Activated naive CD8-positive, alpha-beta T cell treated with anti-CD3 and anti-CD28 coated beads, Interleukin-2, amount 10 ng/mL, durations not matched to agents 7 days and 5 days (primary cell): ENCODE results near the gene TNIP1. TPM values are rescaled to one million over a fixed set of nuclear protein-coding genes. Genes with fewer than 3 reads are reported as not detected.

ENCODE experiments used
- ATAC-seq: fragments of 150-1000 bp; cut with Tn5 transposase; one replicate; pipeline ENCODE4 v1.10.0; 2021; ENCODE audit warnings: low read depth, moderate library complexity
- POLR2A ChIA-PET: fragments of 350-600 bp; sonication (Branson Sonifier 250); formaldehyde crosslinking; loops from one replicate; lab custom pipeline; 2021; ENCODE audit warnings: antibody characterized with exemption; lab: Charles Lee
- DNase-seq: peaks from one replicate; pipeline ENCODE4 v3.0.0; 2021
- H3K27ac Mint-ChIP-seq: one replicate; pipeline ENCODE4 v1.8.0; 2022; ENCODE audit warnings: mild to moderate bottlenecking, mixed read lengths
- H3K27me3 Mint-ChIP-seq: one replicate; pipeline ENCODE4 v1.8.0; 2022; ENCODE audit warnings: mild to moderate bottlenecking, moderate library complexity, mixed read lengths
- H3K36me3 Mint-ChIP-seq: one replicate; pipeline ENCODE4 v1.8.0; 2021; ENCODE audit warnings: mild to moderate bottlenecking, mixed read lengths
- H3K4me1 Mint-ChIP-seq: one replicate; pipeline ENCODE4 v1.8.0; 2021; ENCODE audit warnings: mixed read lengths
- H3K4me3 Mint-ChIP-seq: one replicate; pipeline ENCODE4 v1.8.0; 2022; ENCODE audit warnings: mild to moderate bottlenecking, moderate library complexity, mixed read lengths
- H3K9me3 Mint-ChIP-seq: one replicate; pipeline ENCODE4 v1.8.0; 2021; ENCODE audit warnings: mixed read lengths
- total RNA-seq, 2 experiments: library from RNA; stranded (reverse); gene quantifications; one replicate each; pipeline ENCODE4 v1.2.3, GENCODE V29; 2021

Gene TNIP1, protein sequence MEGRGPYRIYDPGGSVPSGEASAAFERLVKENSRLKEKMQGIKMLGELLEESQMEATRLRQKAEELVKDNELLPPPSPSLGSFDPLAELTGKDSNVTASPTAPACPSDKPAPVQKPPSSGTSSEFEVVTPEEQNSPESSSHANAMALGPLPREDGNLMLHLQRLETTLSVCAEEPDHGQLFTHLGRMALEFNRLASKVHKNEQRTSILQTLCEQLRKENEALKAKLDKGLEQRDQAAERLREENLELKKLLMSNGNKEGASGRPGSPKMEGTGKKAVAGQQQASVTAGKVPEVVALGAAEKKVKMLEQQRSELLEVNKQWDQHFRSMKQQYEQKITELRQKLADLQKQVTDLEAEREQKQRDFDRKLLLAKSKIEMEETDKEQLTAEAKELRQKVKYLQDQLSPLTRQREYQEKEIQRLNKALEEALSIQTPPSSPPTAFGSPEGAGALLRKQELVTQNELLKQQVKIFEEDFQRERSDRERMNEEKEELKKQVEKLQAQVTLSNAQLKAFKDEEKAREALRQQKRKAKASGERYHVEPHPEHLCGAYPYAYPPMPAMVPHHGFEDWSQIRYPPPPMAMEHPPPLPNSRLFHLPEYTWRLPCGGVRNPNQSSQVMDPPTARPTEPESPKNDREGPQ
- total RNA-seq: 100 to 1,000 TPM; 172 to 176 TPM

DNA sequence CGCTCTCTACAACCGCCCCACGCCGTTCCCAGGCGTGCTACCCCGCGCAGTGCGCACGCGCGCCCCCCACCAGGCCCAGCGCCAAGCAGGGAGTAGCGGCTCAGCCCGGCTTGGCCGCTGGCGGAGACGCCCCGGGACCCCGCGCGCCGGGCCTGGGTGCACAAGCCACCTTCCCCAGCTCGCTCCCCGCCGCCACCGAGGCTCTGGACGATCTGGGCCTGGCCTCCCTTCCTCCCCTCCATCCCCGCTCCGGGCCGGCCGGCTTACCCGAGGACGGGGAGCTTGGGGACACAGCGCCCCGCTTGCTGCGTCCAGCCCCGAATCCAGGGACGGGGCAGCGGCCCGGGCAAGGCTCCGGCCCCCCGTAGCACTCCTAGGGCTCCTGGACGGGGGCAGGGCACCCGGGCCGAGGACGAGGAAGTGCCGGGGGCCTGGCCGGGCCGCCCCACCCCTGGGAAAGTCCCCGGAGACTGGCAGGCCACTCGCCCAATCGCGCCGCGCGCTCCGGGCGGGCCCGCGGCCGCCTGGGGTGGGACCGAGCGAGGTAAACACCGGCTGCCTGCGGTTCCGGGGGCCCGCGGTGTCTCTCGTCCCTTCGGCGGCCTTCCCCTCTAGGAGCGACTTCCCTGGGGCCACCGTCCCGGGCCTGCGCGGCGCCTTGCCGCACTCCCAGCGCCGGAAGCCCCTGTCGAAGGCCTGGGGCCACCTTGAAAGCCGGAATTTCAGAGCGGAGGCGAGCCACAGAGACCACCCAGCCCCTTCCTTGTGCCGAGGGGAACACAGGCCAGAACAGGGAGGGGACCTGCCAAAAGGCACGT, at the start of gene TNIP1:
Gene TNIP1 (minus strand): TSS at position 422 of the 818 bp plus-strand sequence. CDS start 15,939 bp downstream, outside the sequence.
- H3K36me3 Mint-ChIP-seq: peaks cover 24% of the 10 kb centered on the region
- H3K27ac Mint-ChIP-seq: peak within 1 kb of the TSS; percentile 72
- H3K4me3 Mint-ChIP-seq: peak within 1 kb of the TSS; percentile 92
- H3K27me3 Mint-ChIP-seq: no peaks in the 10 kb centered on the region
- peak; percentile 89 for ATAC-seq
- peaks cover 65% of the 10 kb centered on the region for H3K4me1 Mint-ChIP-seq
- H3K9me3 Mint-ChIP-seq: no peaks in the 10 kb centered on the region
- DNase-seq: peak; percentile 98
- POLR2A ChIA-PET: interaction anchor here (0.7 to 3.3 kb wide), 4 partner anchors 9 to 77 kb away, joined by 3 to 11 read pairs (median 6); partner anchors contain the start of gene ANXA6

DNA sequence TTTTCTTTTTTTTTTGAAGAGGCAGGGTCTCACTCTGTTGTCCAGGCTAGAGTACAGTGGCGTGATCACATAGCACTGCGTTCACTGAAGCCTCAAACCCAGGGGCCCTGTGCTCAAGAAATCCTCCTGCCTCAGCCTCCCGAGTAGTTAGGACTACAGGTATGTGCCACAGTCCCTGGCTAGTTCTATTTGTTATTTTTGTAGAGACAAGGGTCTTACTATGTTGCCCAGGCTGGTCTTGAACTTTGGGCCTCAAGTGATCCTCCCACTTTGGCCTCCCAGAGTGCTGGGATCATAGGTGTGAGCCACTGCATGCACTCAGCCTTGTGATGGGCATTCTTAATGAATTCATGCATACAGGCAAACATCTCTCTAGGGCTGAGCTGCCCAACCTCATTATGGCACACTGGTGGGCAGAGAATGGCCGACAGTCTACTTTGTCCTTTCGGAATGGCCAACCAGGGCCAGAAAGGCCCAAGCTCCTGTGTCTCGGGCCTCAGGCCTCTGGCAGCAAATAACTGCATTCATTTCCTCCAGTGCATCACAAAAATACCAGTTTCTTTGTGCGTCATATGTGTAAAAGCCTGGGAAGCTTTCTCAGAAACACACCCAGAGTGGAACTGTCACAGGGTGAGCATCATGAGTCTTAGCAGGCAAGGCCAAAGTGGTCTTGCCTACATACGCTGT, 49.5 kb upstream of the TNIP1 start:
- POLR2A ChIA-PET: interaction anchor here (1.0 to 3.8 kb wide), 5 partner anchors 11 to 35 kb away, joined by 3 to 15 read pairs (median 6); no protein-coding TSS in a partner anchor
- DNase-seq: no peak
- Mint-ChIP-seq H3K4me1 (peaks cover 50% of the 10 kb centered on the region), H3K36me3 (peaks cover 50% of the 10 kb centered on the region), H3K9me3 (no peaks in the 10 kb centered on the region), H3K4me3 (no peak overlapping the region), H3K27ac (no peak overlapping the region), H3K27me3 (no peaks in the 10 kb centered on the region)
- no peak for ATAC-seq

DNA sequence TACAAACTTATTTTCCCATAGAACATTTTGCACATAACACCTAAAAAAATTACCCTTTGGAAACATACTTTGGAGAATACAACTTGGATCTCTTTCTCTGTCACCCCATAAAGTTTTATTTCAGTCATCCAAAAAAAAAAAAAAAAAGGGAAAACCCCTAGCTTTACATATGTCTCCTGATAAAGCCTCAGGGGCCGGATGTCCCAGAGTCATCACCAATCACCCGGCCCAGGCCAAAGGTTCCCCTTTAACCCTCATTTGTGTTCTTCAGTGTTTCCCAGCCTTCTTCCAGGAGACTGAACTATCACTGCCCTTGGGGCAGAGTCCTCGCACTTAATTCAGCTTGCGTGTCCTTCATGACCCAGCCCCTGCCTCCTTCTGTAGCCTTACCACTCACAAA, 48.0 kb upstream of the TNIP1 start:
- Mint-ChIP-seq H3K27ac (peak overlapping the region; percentile 36), H3K36me3 (peaks cover 51% of the 10 kb centered on the region), H3K4me1 (peaks cover 62% of the 10 kb centered on the region), H3K9me3 (no peaks in the 10 kb centered on the region), H3K27me3 (no peaks in the 10 kb centered on the region), H3K4me3 (no peak overlapping the region)
- ATAC-seq: no peak
- POLR2A ChIA-PET: interaction anchor here (0.8 to 3.8 kb wide), 5 partner anchors 13 to 124 kb away, joined by 3 to 15 read pairs (median 3); partner anchors contain the start of gene GM2A
- DNase-seq: no peak

DNA sequence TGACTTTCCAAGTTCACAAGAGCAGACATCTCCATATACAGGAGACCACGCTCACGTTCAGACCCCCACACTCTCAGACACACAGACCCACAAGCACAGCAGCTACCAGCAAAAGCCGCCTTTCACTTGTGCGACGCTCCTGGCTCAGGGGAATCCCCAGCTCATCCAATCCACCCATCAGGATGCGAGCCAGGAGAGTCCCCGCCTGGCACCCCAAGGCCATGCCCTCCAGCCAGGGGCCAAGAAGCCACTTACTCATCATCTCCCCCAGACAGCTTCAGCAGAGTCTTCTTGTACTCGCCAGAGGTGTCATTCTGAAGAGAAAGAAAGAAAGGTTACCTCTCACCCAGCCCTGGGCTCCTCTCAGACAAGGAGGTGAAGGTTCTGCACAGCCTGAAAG, 47.1 kb upstream of the TNIP1 start:
- H3K27me3 Mint-ChIP-seq: no peaks in the 10 kb centered on the region
- H3K27ac Mint-ChIP-seq: peak overlapping the region; percentile 65
- DNase-seq: no peak
- no peak for ATAC-seq
- H3K4me1 Mint-ChIP-seq: peaks cover 55% of the 10 kb centered on the region
- POLR2A ChIA-PET: interaction anchor here (1.3 kb wide), 1 partner anchor 76 kb away, joined by 3 read pairs; no protein-coding TSS in a partner anchor
- H3K9me3 Mint-ChIP-seq: no peaks in the 10 kb centered on the region
- H3K36me3 Mint-ChIP-seq: peaks cover 47% of the 10 kb centered on the region
- H3K4me3 Mint-ChIP-seq: no peak overlapping the region

DNA sequence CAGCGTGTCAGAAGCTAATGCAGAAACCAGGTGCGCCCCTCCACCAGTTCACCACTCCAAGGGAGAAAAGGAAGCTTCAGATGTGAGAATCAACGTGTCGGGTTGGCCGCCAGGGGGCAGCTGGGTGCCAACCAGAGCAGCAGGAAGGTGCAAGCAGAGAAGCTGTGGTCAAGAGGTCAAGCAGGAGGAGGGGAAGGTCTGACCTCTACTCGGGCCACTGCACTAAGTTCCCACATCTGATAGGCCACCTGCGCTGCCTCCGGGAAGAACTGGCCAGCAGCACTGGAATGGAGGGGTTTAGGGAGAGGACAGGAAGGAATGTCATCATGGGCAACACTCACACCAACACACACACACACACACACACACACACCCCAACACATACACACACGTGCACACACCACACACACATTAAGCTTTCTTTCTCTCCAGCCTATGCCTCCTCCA, 45.4 kb upstream of the TNIP1 start:
- H3K4me1 Mint-ChIP-seq: peaks cover 41% of the 10 kb centered on the region
- H3K27me3 Mint-ChIP-seq: no peaks in the 10 kb centered on the region
- peak overlapping the region; percentile 92 for H3K27ac Mint-ChIP-seq
- peaks cover 44% of the 10 kb centered on the region for H3K36me3 Mint-ChIP-seq
- H3K9me3 Mint-ChIP-seq: no peaks in the 10 kb centered on the region
- peak; percentile 57 for ATAC-seq
- H3K4me3 Mint-ChIP-seq: peak overlapping the region; percentile 30
- POLR2A ChIA-PET: interaction anchor here (0.6 to 1.9 kb wide), 14 partner anchors 13 to 98 kb away, joined by 3 to 16 read pairs (median 4); partner anchors contain the start of genes ANXA6 and CCDC69
- peak; percentile 76 for DNase-seq

DNA sequence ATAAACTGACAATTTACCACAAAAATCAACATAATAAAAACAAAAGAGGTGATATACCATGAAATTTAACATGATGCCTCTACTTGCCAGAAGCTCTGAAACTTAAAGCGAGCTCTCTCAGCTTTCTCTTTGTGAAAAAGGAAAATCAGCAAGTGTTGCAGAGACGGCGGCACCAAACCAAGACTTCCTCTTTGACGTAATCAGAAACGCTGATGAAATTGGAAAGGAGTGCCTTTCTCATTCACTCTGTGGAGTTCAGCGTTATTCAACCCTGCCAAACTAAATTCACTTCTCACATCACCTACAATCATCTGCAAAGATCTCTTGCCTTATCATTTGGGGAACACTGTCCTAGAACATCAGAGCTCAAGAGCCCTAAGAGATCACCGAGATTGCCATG, 44.6 kb upstream of the TNIP1 start:
- no peaks in the 10 kb centered on the region for H3K27me3 Mint-ChIP-seq
- H3K27ac Mint-ChIP-seq: peak overlapping the region; percentile 92
- H3K36me3 Mint-ChIP-seq: peaks cover 49% of the 10 kb centered on the region
- H3K9me3 Mint-ChIP-seq: no peaks in the 10 kb centered on the region
- no peak for DNase-seq
- H3K4me3 Mint-ChIP-seq: peak overlapping the region; percentile 67
- peaks cover 39% of the 10 kb centered on the region for H3K4me1 Mint-ChIP-seq
- POLR2A ChIA-PET: interaction anchor here (0.7 to 1.9 kb wide), 20 partner anchors 14 to 731 kb away, joined by 3 to 16 read pairs (median 4); partner anchors contain the start of gene ANXA6
- ATAC-seq: peak; percentile 49

DNA sequence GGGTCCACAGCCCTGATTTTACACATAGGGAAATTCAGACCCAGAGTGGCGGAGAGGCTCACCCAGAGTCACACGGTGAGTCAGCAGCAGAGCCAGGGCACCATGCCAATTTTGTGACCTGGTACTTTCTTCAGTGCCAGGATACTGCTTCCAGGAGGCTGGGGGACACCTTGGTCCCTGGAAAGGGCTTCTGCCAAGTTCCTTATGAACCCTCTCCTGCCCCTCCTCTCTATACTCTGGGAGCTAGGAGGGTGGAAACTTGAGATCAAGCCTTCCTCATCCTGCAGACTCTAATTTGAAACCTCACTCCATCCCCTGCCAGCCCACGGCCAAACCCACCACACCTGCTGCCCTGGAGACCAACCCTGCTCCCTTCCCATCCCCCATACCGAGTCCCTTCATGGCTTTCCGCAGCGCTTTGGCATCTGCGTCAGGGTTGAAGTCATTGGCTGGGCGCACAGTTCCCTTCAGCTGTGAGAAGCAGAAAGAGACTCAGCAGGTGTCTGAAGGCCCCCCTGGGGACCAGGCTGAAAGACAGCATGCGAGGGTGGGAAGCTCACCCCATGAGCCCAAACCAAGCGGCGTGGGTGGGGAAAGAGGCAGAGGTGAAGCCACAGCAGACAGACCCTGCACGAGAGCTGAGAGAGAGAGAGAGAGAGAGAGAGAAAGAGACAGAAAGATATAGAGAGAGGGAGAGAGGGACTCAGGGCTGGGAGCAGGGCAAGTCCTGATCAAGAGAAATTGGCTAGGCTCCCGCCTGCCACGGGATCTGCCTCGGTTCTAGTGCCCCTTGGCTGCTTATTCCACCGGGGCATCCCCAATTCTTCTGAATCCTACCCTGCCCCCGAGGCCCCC, 43.3 kb upstream of the TNIP1 start:
- no peaks in the 10 kb centered on the region for H3K27me3 Mint-ChIP-seq

DNA sequence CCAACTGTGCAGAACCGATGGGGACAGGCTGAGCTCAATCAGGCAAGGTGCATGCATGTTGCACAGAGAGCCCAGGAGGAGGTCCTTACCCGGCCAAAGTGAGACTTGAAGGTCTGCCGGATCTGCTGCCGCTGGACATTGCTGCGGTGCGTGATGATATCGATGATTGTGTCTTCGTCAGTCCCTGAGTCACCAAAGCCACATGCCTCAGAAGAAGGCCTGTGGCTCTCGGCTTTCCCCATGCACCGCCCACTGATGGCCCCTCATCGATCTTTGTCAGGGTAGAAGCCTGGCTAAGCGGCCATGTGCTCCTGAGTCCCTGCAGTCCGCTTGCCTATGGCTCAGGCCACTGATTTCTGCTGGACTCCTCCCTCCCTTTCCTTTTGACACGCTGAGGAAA, 42.0 kb upstream of the TNIP1 start:
- no peak overlapping the region for H3K27ac Mint-ChIP-seq
- DNase-seq (no peak), ATAC-seq (no peak)
- H3K27me3 Mint-ChIP-seq: no peaks in the 10 kb centered on the region
- peaks cover 34% of the 10 kb centered on the region for H3K4me1 Mint-ChIP-seq
- POLR2A ChIA-PET: interaction anchor here (1.3 to 1.7 kb wide), 2 partner anchors 28 to 35 kb away, joined by 3 to 4 read pairs; partner anchors contain the start of gene ANXA6
- no peak overlapping the region for H3K4me3 Mint-ChIP-seq
- no peaks in the 10 kb centered on the region for H3K9me3 Mint-ChIP-seq
- peaks cover 44% of the 10 kb centered on the region for H3K36me3 Mint-ChIP-seq

More for the DNA sequence above, 43.3 kb upstream of the TNIP1 start:
- Mint-ChIP-seq H3K4me3 (peak overlapping the region; percentile 29), H3K4me1 (peaks cover 39% of the 10 kb centered on the region), H3K36me3 (peaks cover 52% of the 10 kb centered on the region), H3K9me3 (no peaks in the 10 kb centered on the region), H3K27ac (peak overlapping the region; percentile 92)
- DNase-seq (no peak), ATAC-seq (peak; percentile 27)
- POLR2A ChIA-PET: interaction anchor here (0.6 to 1.7 kb wide), 3 partner anchors 25 to 110 kb away, joined by 3 to 4 read pairs (median 3); no protein-coding TSS in a partner anchor

DNA sequence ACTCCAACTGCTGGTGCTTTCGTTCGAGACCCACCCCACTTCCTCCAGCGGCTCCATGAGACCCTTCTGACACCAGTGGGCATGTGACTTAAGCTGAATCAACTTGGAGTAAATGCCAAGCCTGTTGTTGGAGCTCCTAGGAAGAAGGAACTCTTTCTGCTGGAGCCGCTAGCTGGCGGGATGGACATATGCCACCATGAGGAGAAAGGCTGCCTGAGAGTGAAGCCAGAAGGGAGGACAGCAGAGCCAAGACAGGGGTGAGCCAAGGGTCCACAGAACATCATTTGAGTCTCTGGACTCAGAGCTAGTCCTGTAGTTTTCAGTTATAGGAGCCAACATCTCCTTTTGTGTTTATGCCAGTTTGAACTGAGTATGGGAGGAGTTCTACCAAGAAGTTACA, 40.8 kb upstream of the TNIP1 start:
- no peak overlapping the region for H3K4me3 Mint-ChIP-seq
- ATAC-seq: no peak
- DNase-seq: no peak
- H3K27me3 Mint-ChIP-seq: no peaks in the 10 kb centered on the region
- H3K4me1 Mint-ChIP-seq: peaks cover 30% of the 10 kb centered on the region
- no peaks in the 10 kb centered on the region for H3K9me3 Mint-ChIP-seq
- POLR2A ChIA-PET: interaction anchor here (1.3 kb wide), 1 partner anchor 36 kb away, joined by 3 read pairs; the partner anchor contains the start of gene ANXA6
- peak overlapping the region; percentile 12 for H3K27ac Mint-ChIP-seq
- H3K36me3 Mint-ChIP-seq: peaks cover 46% of the 10 kb centered on the region

DNA sequence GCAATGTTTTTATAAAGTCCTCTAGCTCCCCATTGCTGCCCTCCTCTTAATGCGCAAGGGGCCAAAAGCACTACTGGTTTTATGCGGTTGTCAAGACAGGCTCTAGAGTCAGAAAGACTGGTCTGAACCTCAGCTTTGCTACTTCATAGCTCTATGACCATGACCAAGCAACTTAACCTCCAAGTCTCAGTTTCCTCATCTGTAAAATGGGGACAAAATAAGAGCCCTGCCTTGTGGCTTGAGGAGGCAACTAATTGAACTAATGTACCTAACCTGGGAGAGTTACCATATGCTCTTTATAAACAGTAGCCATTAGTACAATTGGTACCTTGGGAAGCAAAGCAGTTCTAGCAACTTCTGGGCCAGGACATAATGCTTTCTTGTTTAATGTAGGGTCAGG, 40.3 kb upstream of the TNIP1 start:
- POLR2A ChIA-PET: no interaction called here
- no peaks in the 10 kb centered on the region for H3K27me3 Mint-ChIP-seq
- no peak overlapping the region for H3K4me3 Mint-ChIP-seq
- no peaks in the 10 kb centered on the region for H3K9me3 Mint-ChIP-seq
- H3K36me3 Mint-ChIP-seq: peaks cover 42% of the 10 kb centered on the region
- peaks cover 25% of the 10 kb centered on the region for H3K4me1 Mint-ChIP-seq
- ATAC-seq (no peak), DNase-seq (no peak)
- peak overlapping the region; percentile 55 for H3K27ac Mint-ChIP-seq

DNA sequence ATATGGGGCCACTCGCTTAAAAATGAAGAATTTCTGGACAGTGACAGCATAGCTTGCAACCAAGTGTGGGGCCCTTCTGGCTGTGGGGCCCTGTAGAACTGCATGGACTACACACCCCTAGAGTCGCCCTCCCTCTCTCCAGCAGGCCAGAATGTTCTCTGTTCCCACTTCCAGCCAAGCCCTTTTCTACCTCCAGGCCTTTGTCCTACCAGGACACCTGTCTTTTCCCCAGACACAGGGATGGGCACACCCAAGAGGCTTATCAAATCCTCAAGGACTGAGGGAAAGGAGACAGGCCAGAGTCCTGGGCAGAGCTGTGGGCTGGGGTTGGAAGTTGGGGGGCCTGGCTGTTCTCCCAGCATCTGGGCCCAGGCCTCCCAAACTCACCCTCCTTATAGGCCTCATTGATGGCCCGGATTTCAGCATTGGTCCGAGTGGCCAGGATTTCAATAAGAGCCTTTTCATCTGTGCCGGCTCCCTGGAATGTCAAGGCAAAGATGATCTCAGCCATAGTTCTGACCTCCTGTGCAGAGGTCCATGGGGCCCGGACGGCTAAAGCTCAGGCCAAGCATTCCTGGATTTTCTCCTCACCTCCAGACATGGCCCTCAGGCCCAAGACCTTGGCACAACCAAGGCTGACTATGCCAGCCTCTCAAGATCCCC, 38.2 kb upstream of the TNIP1 start:
- no peak for DNase-seq
- Mint-ChIP-seq H3K4me3 (no peak overlapping the region), H3K27ac (peak overlapping the region; percentile 39), H3K4me1 (peaks cover 12% of the 10 kb centered on the region), H3K36me3 (peaks cover 32% of the 10 kb centered on the region), H3K9me3 (no peaks in the 10 kb centered on the region), H3K27me3 (no peaks in the 10 kb centered on the region)
- no peak for ATAC-seq
- POLR2A ChIA-PET: no interaction called here
